ENCODE data around the gene TDP1.
A peak's percentile ranks its signal among the peaks of the same experiment; 100 is the strongest.

Gene TDP1

DNA sequence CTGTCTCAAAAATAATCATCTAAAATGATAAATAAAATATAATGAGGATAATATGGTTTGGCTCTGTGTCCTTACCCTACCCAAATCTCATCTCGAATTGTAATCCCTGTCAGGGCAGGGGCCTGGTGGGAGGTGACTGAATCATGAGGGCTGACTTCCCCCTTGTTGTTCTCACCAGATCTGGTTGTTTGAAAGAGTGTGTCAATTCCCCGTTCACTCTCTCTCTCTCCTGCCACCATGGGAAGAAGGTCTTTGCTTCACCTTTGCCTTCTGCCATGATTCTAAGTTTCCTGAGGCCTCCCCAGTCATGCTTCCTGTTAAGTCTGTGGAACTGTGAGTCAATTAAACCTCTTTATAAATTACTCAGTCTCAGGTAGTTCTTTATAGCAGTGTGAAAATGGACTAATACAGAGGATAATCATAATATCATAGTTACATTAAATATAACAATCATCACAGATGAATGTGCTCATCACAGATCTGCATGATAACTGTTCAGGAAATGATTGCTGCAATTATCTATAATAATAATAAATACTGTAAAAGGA is 13.8 kb upstream of the TDP1 start:
- DNase-seq (ENCODE audit: low read depth) = no peak

GRCh38 chr14:89947344-89947743 is 8.4 kb upstream of the TDP1 start:
- no peak for DNase-seq (ENCODE audit: low read depth)

GRCh38 chr14:89952576-89952975 is 3.2 kb upstream of the TDP1 start:
- DNase-seq (ENCODE audit: low read depth) = no peak

- no peak for DNase-seq (ENCODE audit: low read depth)
Measured at GRCh38 chr14:89953602-89954001, 2.1 kb upstream of the TDP1 start.

DNA sequence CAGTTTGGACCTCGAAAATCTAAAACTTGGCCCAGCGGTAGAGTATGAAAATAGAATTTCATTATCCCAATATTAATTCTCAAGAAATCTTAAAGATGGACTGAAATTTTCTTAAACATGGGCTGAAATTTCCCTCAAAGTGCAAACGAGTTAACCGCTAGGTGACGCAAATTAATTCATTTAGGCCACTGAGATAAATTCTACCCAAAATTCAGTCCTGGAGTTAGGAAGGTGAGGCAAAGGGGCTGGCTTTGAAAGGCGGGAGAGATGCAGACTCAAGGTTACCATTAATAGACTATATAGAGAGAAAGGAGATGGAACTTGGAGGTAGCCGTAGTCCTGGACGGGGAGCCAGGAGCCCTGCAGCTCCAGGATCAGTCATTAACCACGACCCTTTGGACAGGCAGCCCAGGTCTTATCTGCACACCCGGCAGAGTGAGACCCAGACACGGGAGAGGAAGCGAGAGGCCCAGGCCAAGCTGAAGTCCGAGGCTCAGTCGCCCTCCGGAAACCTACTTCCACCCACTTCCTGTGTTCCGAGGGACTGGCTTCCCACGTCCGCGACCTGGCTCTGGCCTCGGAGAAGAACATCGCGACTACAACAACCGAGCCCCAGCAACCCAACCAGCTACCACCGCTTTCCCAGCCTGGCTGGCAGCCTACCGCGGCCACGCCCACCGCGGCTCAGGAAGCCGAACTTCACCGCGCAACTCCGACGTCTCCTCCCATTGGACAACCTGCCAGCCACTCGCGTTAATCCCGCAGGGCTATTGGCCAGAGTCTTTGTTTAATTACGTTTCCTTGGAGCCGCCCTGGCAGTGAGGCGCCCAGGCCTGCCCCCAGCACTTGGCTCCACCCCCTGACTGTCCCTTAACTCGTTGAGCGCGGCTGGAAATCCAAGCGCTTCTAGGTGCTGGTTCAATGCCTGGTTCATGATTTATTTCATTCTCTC is 1.4 kb upstream of the TDP1 start, which contains the start of gene EFCAB11:
EFCAB11 (minus strand) TSS at position 661 of the 952 bp plus-strand sequence; CDS start at position 591, 70 bp downstream.
- DNase-seq (ENCODE audit: low read depth) = peak; percentile 98

GRCh38 chr14:89955022-89955744 is 544 bp upstream of the TDP1 start:
- DNase-seq (ENCODE audit: low read depth) = no peak

DNA sequence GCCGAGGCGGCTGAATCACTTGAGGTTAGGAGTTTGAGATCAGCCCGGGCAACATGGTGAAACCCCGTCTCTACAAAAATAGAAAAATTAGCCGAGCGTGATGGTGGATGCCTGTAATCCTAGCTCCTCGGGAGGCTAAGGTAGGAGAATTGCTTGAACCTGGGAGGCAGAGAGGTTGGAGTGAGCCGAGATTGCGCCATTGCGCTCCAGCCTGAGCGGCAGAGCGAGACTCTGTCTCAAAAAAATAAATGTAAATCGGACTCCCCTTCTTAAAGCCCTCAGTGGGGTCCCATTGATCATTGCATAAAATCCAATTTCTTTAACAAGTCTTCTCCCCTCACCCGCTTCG is 908 bp downstream of the TDP1 start:
- DNase-seq (ENCODE audit: low read depth) = no peak

DNA sequence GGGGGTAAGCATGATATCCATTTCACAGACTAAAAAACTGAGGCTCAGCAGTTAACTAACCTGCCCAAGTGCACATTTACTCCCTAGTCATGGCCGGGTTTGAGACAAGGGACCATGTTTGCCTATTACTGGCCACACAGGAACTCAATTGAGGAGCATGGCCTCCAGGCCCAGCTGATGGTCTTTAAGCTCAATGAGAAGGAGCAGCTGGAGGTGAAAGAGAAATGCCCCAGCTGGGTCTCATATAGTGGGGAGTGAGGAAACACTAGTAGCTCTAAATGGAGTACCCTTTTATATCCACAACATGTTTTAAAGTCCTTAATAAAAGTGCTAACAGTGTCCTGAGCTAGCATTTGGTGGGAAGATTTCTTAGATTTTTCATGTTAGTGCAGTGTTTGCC is 1.6 kb downstream of the TDP1 start:
- DNase-seq (ENCODE audit: low read depth) = no peak

DNA sequence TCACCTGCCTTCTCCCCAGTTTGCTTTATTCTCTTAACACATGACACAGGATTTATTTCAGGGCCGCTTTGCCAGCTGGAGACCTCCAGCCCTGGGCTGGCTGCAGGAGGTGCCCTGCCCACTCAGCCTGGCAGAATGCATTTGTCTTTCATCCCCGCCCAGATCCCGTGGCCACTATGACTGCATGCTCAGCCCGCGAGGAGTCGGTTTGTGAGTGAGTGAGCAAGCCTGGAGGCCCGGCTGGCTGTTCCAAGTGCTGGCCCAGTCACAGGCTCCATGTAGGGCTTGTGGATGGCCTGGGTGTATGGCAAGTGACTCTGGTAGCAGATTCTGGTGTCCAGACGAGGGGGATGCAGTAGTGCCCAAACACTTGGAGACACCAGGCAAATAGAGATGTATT is 2.1 kb downstream of the TDP1 start:
- DNase-seq (ENCODE audit: low read depth) = no peak

DNA sequence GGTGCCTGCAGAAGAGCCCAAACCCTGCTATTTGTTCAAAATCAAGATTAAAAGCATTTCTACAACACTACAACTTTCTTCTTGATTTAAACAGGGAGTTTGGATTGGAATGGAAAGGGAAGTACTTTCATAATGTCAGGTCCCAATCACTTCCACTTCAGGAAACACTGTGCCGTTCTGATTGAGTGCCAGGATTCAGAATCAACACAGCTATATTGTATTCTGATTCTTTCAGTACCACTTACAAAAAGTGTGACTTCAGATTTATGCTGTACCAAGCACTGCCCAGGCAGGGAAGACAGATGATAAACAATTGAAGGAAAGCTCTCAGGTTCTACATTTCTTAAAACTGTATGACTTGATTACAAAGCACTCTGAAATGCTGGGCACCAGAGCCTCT is 3.2 kb downstream of the TDP1 start:
- DNase-seq (ENCODE audit: low read depth) = no peak

- DNase-seq (ENCODE audit: low read depth) = no peak
Measured at GRCh38 chr14:89959853-89960445, 4.2 kb downstream of the TDP1 start.

DNA sequence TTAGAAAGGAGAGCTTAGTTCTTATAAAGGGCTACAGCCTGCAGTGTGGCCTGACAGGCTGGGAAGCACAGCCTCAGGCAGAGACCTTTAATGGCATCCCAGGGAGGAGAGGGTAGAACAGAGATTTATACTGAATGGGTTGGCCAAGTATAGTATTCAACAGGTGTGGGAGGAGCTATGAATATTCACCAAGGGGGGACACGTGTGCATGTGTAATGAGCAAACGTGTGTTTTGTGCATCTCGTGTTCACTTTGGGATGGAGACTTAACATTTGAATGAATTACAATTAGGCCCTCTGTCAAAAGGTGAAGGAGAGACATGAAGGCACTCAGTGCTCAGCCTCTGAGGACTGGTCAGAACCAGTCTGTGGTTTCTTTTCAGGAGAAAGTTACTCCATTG is 5.2 kb downstream of the TDP1 start:
- no peak for DNase-seq (ENCODE audit: low read depth)

- no peak for DNase-seq (ENCODE audit: low read depth)
Measured at GRCh38 chr14:89963288-89963978, 7.7 kb downstream of the TDP1 start.

GRCh38 chr14:89965839-89966238 is 10.1 kb downstream of the TDP1 start:
- no peak for DNase-seq (ENCODE audit: low read depth)

- peak; percentile 41 for DNase-seq (ENCODE audit: low read depth)
Measured at GRCh38 chr14:89973234-89973823, 17.6 kb downstream of the TDP1 start.

DNA sequence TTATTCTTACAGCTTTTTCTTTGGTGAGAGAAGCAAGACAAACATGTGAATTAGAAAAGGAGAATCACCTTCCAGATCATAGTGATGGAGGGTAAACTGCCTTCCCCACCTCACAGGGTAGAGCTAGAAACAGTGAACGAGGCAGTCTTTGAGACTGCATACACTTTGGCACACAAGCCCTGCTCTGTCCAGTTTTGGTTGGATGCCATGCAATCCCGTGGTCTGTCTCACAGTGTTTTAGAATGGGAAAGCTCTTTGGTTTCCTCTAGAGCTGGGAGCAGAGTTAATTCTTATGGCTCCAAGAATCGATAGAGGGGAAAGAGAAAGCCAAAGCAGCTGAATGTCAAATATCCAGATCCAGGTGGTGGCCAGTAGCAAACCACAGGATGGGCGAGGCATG is 21.9 kb downstream of the TDP1 start:
- no peak for DNase-seq (ENCODE audit: low read depth)

GRCh38 chr14:89978656-89979055 is 22.9 kb downstream of the TDP1 start:
- no peak for DNase-seq (ENCODE audit: low read depth)

DNA sequence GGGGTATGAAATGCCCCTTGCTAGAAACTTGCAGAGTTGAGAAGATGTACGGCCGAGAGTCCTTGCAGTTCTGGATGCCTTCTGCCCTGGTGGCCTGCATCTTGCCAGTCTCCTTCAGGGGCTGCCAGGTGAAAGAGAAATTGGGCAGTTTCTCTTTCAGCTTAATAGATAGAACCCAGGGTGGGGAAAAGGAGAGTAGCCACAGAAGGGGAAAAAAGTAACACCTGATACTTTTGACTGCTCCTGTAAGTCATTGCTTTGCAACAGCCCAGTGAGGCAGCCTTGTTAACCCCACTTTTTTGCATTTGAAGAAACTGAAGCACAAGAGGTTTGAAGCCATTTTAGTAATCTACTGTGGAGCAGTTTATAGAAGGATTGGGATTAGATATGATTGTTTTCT is 27.6 kb downstream of the TDP1 start:
- no peak for DNase-seq (ENCODE audit: low read depth)

DNA sequence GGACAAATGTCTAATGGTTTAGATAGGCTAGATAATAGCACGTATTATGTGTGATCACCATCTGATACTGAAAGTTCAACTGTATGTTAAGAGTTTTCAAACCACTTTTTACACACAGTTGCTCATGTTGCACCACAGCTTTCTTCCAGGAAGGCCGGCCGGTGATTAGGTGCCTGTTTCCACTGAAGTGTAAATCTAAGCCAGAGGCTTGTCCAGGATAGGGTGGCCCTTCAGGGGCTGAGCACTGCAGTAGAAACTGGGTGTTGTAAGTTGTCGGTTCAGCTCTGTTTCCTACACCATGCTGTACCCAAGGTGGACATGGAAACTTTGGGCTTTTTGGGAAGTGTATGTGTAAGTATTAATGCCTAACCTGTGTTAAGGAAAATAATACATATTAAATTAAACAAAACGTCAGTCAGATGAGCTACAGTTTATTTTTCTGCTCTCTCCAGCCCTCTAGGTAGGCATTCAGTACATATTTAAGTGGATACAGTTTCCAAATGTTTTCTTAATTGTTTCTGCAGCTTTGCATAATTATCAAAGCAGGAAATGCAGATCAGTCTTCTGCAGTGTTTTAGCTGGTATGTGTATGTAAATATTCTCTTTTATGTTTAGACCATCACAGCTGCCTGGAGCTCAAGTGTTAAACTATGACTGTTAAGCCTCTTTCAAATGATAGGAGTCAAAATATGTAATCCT is 30.9 kb downstream of the TDP1 start:
- no peak for DNase-seq (ENCODE audit: low read depth)

DNA sequence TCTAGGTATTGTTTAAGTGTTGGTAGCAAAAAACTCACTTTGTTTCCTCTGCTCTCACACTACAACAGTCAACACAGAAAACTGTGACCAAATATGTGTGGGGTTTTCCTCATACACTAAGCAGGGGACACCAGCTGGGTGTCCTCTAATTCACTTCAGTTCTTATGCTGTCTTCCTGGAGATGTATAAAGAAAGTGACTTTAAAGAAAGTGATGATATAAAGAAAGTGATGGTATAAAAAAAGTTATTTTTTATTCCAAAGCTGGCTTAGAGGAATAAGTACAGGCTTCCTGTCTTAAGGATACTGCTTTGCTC is 31.4 kb downstream of the TDP1 start:
- DNase-seq (ENCODE audit: low read depth) = no peak

DNA sequence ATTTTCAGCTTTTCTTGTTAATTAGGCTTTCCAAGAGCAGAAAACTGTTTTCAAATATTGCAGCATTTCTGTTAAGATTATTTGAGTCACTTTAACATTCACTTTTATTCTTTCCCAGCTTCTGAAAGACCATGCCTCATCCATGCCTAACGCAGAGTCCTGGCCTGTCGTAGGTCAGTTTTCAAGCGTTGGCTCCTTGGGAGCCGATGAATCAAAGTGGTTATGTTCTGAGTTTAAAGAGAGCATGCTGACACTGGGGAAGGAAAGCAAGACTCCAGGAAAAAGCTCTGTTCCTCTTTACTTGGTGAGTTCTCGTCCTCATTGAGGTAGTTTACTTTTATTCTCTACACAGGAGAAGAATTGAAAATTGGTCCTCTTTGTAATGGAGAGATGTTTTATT is 33.1 kb downstream of the TDP1 start:
- DNase-seq (ENCODE audit: low read depth) = no peak

All from stromal cell of bone marrow (primary cell).